GM21447 (cell line): Measurements from ENCODE around the gene EPB41L4B.

Experiments used
- ATAC-seq: cut with Tn5 transposase; IDR thresholded peaks from one replicate; pipeline ENCODE4 v1.9.1; 2021; ENCODE audit not compliant: unreplicated experiment

Gene EPB41L4B

GRCh38 chr9:109212768-109213167 lies 108.1 kb downstream of the EPB41L4B start:
- no peak for ATAC-seq

GRCh38 chr9:109206670-109207069 lies 114.2 kb downstream of the EPB41L4B start:
- ATAC-seq: no peak

GRCh38 chr9:109205526-109205925 lies 115.3 kb downstream of the EPB41L4B start:
- no peak for ATAC-seq

- no peak for ATAC-seq
Measured at GRCh38 chr9:109203761-109204360, 117.0 kb downstream of the EPB41L4B start.

GRCh38 chr9:109199676-109200075 lies 121.2 kb downstream of the EPB41L4B start:
- ATAC-seq: no peak

- no peak for ATAC-seq
Measured at GRCh38 chr9:109198736-109199382, 122.0 kb downstream of the EPB41L4B start.

- ATAC-seq: no peak
Measured at GRCh38 chr9:109193974-109194556, 126.8 kb downstream of the EPB41L4B start.

- ATAC-seq: no peak
Measured at GRCh38 chr9:109192732-109193361, 128.0 kb downstream of the EPB41L4B start.

- no peak for ATAC-seq
Measured at GRCh38 chr9:109191746-109192145, 129.1 kb downstream of the EPB41L4B start.

- ATAC-seq: no peak
Measured at GRCh38 chr9:109190151-109190550, 130.7 kb downstream of the EPB41L4B start.

- ATAC-seq: no peak
Measured at GRCh38 chr9:109186857-109187520, 133.9 kb downstream of the EPB41L4B start.

GRCh38 chr9:109182940-109183798 lies 137.7 kb downstream of the EPB41L4B start:
- no peak for ATAC-seq

GRCh38 chr9:109182550-109182939 lies 138.3 kb downstream of the EPB41L4B start:
- no peak for ATAC-seq

GRCh38 chr9:109181284-109181683 lies 139.6 kb downstream of the EPB41L4B start:
- peak; percentile 62 for ATAC-seq

GRCh38 chr9:109179801-109180523 lies 140.9 kb downstream of the EPB41L4B start:
- ATAC-seq: no peak

GRCh38 chr9:109176963-109177362 lies 143.9 kb downstream of the EPB41L4B start:
- ATAC-seq: no peak

- no peak for ATAC-seq
Measured at GRCh38 chr9:109176386-109176785, 144.5 kb downstream of the EPB41L4B start.

- ATAC-seq: no peak
Measured at GRCh38 chr9:109172935-109173334, 147.9 kb downstream of the EPB41L4B start.

GRCh38 chr9:109171926-109172325 lies 148.9 kb downstream of the EPB41L4B start:
- ATAC-seq: no peak

GRCh38 chr9:109168170-109168569 lies 152.7 kb downstream of the EPB41L4B start:
- no peak for ATAC-seq
